Ovary (tissue), 9 donors: Measurements from ENCODE around the gene DCAF15. TPM values are rescaled to one million over a fixed set of nuclear protein-coding genes. Genes with fewer than 3 reads are reported as not detected.

ENCODE experiments used
- DNase-seq, 5 donors: peaks; one replicate each; pipeline ENCODE4 v3.0.0-alpha.2; 2019 to 2020
- H3K27ac ChIP-seq, 2 donors: fragments of 200-600 bp; one replicate each; pipeline versions ENCODE4 v1.5.1 to v1.8.0; 2019 to 2022
- H3K27me3 ChIP-seq: fragments of 200-600 bp; one replicate; pipeline ENCODE4 v1.8.0; 2022
- H3K36me3 ChIP-seq: fragments of 200-600 bp; sonication (generic); one replicate; pipeline ENCODE4 v1.5.1; 2019
- H3K4me1 ChIP-seq: one replicate; pipeline ENCODE4 v1.8.1; 2013; ENCODE audit warnings: mild to moderate bottlenecking, moderate library complexity; ENCODE audit not compliant: insufficient read depth
- H3K4me3 ChIP-seq: fragments of 200-600 bp; sonication (generic); one replicate; pipeline ENCODE4 v1.5.1; 2017
- H3K9me3 ChIP-seq, 2 donors: fragments of 200-600 bp in 1 of 2; sonication (generic) in 1 of 2; one replicate each; pipeline versions ENCODE4 v1.5.1 to v1.8.1; 2013 to 2019; ENCODE audit warnings: mild to moderate bottlenecking in 1 of 2, moderate library complexity in 1 of 2
- EP300 ChIP-seq: sonication (generic); formaldehyde crosslinking; IDR thresholded peaks from one replicate; pipeline ENCODE4 v1.6.1; 2017; ENCODE audit warnings: antibody characterized with exemption
- POLR2A ChIP-seq: fragments of 450-650 bp; IDR thresholded peaks from one replicate; pipeline ENCODE4 v1.6.1; 2017; ENCODE audit warnings: antibody characterized with exemption, mild to moderate bottlenecking, moderate library complexity
- WGBS, 3 donors: extraction: QIAGEN DNeasy Blood & Tissue Kit in 1 of 3; methylation state at CpG; one replicate each; pipeline versions ENCODE4 v1.1.5 to v1.1.7; 2013 to 2017; 5-methylcytosine and 5-hydroxymethylcytosine counted together
- intact Hi-C, 4 donors: fragments of 100-400 bp; cut with DNase I; formaldehyde crosslinking; loops; one replicate each; pipeline versions ENCODE4 v1.11.0 to v1.15.1; 2022 to 2023
- polyA plus RNA-seq, 2 donors: library from polyadenylated mRNA; stranded (reverse); fragments of 200-250 nt in 1 of 2; fragments of 350-450 nt in 1 of 2; fragmentation: Illumina TruSeq in 1 of 2; extraction: RNeasy Lipid Tissue Mini Kit (QIAGEN cat#74804) in 1 of 2; gene quantifications; one replicate each; pipeline ENCODE4 v1.2.3, GENCODE V29; 2013 to 2014
- total RNA-seq, 7 donors: library from RNA; depleted of rRNA in 2 of 7; stranded (reverse); fragments of >200 nt in 2 of 7; fragmentation: NEBNext Ultra II Directional in 3 of 7; extraction: Animal tissue kit (Norgen Biotek cat#: 25700) in 3 of 7; gene quantifications; one replicate each; pipeline versions ENCODE4 v1.1.0 to v1.2.4, GENCODE V29; 2016 to 2023
- TF ChIP-seq, protein P1 (sequence below), 3 donors: fragments of 450-650 bp in 2 of 3; fragments of 200-600 bp in 1 of 3; IDR thresholded peaks; one replicate each; pipeline versions ENCODE4 v1.5.1 to v1.8.0; 2016 to 2022; ENCODE audit warnings: antibody characterized with exemption in 3 of 3, mild to moderate bottlenecking in 1 of 3
- donor health status: DM: no; HTN: no; CAD: no; lungs with moderate emphysema.
- donor health status: DM: no; HTN: no; CAD: no.
- donor health status: Bipolar disorder and iron deficiency.
- donor health status: DM: yes; HTN: yes; CAD: no.
- donor health status: DM: no; HTN: no; CAD: no.
- donor health status: DM: yes; HTN: yes; CAD: no.

The DCAF15 gene
- total and polyA plus RNA-seq, 9 donors, result 5.0 to 29.1 (median 23.4) TPM

DNA sequence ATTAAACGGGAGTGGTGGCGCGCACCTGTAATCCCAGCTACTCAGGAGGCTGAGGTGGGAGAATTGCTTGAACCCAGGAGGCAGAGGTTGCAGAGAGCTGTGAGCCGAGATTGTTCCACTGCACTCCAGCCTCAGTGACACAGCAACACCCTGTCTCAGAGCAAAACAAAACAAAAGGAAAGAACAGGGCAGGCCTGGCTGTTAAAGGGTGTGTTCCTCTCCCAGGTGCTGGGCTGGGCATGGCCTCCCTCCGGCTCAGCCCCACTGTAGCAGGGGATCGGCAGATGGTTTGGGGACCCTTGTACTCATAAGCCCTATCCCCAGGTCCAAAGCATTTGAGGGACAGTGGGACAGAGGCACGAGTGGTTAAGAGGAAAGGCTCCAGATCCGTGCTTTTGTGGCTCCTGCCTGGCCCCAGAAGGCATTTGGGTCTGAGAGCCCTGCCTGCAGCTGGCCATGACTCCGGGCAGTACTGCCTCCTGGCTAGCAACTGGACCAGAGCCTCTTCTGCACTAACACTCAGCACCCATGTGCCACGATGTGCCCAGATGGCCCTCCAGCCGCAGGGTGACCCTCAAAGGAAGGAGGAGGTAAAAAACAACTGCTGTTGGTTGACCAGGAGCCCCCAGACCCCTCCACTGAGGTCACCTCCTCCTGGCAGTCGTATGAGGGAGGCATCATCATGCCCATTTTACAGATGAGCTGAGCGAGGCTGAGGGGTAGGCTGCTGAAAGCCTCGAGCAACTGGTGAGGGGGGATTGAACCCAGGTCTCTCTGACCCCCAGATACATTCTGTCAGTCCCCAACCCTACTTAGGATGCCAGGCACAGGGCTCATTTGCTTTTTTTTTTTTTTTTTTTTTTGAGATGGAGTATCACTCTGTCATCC, 43.8 kb downstream of the DCAF15 start:
- no peaks in the 10 kb centered on the region for H3K36me3 ChIP-seq
- 85 to 89% (median 86%) methylated on average over 14 of the region's 14 CpGs for WGBS, 3 donors
- no peaks in the 10 kb centered on the region for H3K27me3 ChIP-seq
- no peak overlapping the region for H3K27ac ChIP-seq
- DNase-seq, result no peak
- intact Hi-C loops, result loop anchor here in 1 of 4 donors (2.0 kb wide), 1 partner anchor 23 kb away; no protein-coding TSS in a partner anchor
- H3K4me3 ChIP-seq, result no peak overlapping the region
- no peaks in the 10 kb centered on the region for H3K9me3 ChIP-seq
- H3K4me1 ChIP-seq, result no peaks in the 10 kb centered on the region
- TF ChIP-seq POLR2A, result no peak
- TF ChIP-seq, protein P1, sequence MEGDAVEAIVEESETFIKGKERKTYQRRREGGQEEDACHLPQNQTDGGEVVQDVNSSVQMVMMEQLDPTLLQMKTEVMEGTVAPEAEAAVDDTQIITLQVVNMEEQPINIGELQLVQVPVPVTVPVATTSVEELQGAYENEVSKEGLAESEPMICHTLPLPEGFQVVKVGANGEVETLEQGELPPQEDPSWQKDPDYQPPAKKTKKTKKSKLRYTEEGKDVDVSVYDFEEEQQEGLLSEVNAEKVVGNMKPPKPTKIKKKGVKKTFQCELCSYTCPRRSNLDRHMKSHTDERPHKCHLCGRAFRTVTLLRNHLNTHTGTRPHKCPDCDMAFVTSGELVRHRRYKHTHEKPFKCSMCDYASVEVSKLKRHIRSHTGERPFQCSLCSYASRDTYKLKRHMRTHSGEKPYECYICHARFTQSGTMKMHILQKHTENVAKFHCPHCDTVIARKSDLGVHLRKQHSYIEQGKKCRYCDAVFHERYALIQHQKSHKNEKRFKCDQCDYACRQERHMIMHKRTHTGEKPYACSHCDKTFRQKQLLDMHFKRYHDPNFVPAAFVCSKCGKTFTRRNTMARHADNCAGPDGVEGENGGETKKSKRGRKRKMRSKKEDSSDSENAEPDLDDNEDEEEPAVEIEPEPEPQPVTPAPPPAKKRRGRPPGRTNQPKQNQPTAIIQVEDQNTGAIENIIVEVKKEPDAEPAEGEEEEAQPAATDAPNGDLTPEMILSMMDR (IDR thresholded peaks at IDR 0.05), result no peak
- TF ChIP-seq EP300, result no peak

DNA sequence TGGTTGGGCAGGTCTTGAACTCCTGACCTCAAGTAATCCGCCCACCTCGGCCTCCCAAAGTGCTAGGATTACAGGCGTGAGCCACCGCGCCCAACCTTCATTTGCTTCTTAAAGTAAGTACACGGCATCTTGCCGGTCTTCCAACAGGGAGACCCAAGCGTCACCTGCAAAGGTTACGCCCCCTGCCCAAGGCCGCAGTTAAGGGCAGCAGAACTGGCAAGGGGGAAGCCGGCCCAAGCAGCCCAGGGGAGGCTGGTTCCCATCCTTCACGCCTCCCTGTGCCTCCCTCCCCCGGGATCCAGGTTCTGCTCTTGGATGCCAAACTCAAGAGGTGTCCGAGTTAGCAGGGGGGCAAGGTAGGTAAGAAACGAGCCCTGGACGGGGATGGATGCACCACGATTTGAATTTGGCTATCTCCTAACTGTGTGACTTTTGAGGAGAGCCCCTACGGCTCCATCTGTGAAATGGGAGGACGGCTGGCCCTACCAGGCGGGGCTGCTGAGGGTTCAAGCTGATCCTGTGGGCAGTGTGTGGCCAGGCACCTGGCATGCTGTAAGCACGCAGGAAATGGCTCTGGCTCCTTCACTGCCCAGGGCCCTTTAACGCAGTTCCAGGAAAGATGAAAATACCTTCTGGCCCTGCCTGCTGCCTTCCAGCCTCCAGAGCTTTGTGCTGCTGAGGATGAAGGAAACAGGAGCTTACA, 44.8 kb downstream of the DCAF15 start:
- Histone ChIP-seq H3K4me1 (no peaks in the 10 kb centered on the region), H3K27me3 (no peaks in the 10 kb centered on the region), H3K36me3 (no peaks in the 10 kb centered on the region), H3K4me3 (no peak overlapping the region), H3K9me3 (no peaks in the 10 kb centered on the region), H3K27ac (no peak overlapping the region)
- intact Hi-C loops, result loop anchor here in 1 of 4 donors (2.0 kb wide), 1 partner anchor 22 kb away; no protein-coding TSS in a partner anchor
- no peak for TF ChIP-seq POLR2A
- TF ChIP-seq, protein P1 (IDR thresholded peaks at IDR 0.05), result no peak
- no peak for TF ChIP-seq EP300
- no peak for DNase-seq
- WGBS, 3 donors, result 90 to 91% (median 90%) methylated on average over 22 of the region's 22 CpGs

DNA sequence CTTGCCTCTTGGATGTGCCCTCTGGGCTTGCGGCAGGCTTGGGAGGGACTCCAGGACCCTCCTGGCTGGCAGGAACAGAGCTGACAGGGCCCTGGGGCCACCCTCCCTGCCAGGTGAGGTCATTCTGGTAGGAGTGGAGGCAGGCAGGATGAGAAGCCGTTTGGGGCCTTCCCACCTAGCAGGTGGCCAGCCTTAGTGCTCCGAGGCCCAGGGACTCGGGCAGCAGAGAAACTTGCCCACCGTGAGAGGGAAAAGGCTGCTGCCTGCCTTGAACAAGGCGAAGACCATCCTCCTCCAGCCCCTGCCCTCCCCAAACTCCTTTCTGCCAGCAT, 45.3 kb downstream of the DCAF15 start:
- WGBS, 3 donors, result 86 to 93% (median 90%) methylated on average over 6 of the region's 6 CpGs
- Histone ChIP-seq H3K27me3 (no peaks in the 10 kb centered on the region), H3K36me3 (no peaks in the 10 kb centered on the region), H3K27ac (no peak overlapping the region), H3K4me3 (no peak overlapping the region), H3K4me1 (no peaks in the 10 kb centered on the region), H3K9me3 (no peaks in the 10 kb centered on the region)
- DNase-seq, result no peak
- TF ChIP-seq, protein P1 (IDR thresholded peaks at IDR 0.05), result no peak
- no peak for TF ChIP-seq POLR2A
- no peak for TF ChIP-seq EP300
- intact Hi-C loops, result loop anchor here in 1 of 4 donors (2.0 kb wide), 1 partner anchor 21 kb away; no protein-coding TSS in a partner anchor

DNA sequence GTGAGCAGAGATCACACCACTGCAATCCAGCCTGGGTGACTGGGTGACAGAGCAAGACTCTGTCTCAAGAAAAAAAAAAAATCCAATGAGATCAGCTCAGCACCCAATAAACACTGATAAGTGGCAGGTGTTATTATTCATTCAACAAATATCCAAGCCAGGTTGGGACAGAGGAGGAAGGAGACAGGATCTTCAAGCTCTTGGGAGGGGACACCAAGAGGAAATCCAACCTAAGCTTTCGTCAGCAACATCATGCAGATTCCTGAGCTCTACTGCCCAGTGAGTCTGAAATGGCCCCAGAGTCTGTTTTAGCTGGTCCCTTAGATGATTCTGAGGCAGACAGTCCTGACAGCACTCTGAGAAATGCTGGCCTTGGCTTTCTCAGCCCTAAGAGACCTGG, 46.1 kb downstream of the DCAF15 start:
- no peaks in the 10 kb centered on the region for H3K27me3 ChIP-seq
- H3K9me3 ChIP-seq, result no peaks in the 10 kb centered on the region
- no peaks in the 10 kb centered on the region for H3K4me1 ChIP-seq
- intact Hi-C loops, result no loop called here
- H3K36me3 ChIP-seq, result no peaks in the 10 kb centered on the region
- WGBS, 3 donors, result 92 to 100% (median 100%) methylated on average over 1 of the region's 1 CpG
- TF ChIP-seq EP300 (no peak), POLR2A (no peak)
- TF ChIP-seq, protein P1 (IDR thresholded peaks at IDR 0.05), result no peak
- no peak for DNase-seq
- H3K4me3 ChIP-seq, result no peak overlapping the region
- no peak overlapping the region for H3K27ac ChIP-seq
